Measurements from ENCODE around the gene GANAB.
"Not testable (repeated sequence)": the region's sequence is repeated elsewhere in the genome, so short reads cannot be mapped to it uniquely, and the experiment has no call there.

GANAB gene

GRCh38 chr11:62667460-62667859, 21.0 kb upstream of the GANAB start:
- in situ Hi-C loops (cut with MboI; ENCODE audit: low sequenced_read_pairs), result no loop called here

- in situ Hi-C loops (cut with MboI; ENCODE audit: low sequenced_read_pairs), result no loop called here
These were observed 20.0 kb upstream of the GANAB start for GRCh38 chr11:62666259-62666926.

- in situ Hi-C loops (cut with MboI; ENCODE audit: low sequenced_read_pairs), result no loop called here
These were observed 19.3 kb upstream of the GANAB start for GRCh38 chr11:62665599-62666258.

- in situ Hi-C loops (cut with MboI; ENCODE audit: low sequenced_read_pairs), result no loop called here
These were observed 18.7 kb upstream of the GANAB start, which contains the start of the genes C11orf98 and CSKMT for GRCh38 chr11:62665075-62665598. TSS of gene C11orf98 (minus strand) at chr11:62665210. CDS start at chr11:62665169, 41 bp downstream. TSS of gene CSKMT (plus strand) at chr11:62665312. CDS start at chr11:62665880, 568 bp downstream.

GRCh38 chr11:62664405-62665074, 18.1 kb upstream of the GANAB start:
- in situ Hi-C loops (cut with MboI; ENCODE audit: low sequenced_read_pairs), result no loop called here

- in situ Hi-C loops (cut with MboI; ENCODE audit: low sequenced_read_pairs), result no loop called here
These were observed 10.5 kb upstream of the GANAB start for GRCh38 chr11:62656796-62657429.

- in situ Hi-C loops (cut with MboI; ENCODE audit: low sequenced_read_pairs), result no loop called here
These were observed 7.9 kb upstream of the GANAB start for GRCh38 chr11:62654297-62654696.

- in situ Hi-C loops (cut with MboI; ENCODE audit: low sequenced_read_pairs), result no loop called here
These were observed 6.0 kb upstream of the GANAB start for GRCh38 chr11:62652161-62653006.

- in situ Hi-C loops (cut with MboI; ENCODE audit: low sequenced_read_pairs), result not testable (repeated sequence)
These were observed 3.9 kb upstream of the GANAB start for GRCh38 chr11:62650283-62650682.

GRCh38 chr11:62649486-62649885, 3.1 kb upstream of the GANAB start:
- in situ Hi-C loops (cut with MboI; ENCODE audit: low sequenced_read_pairs), result no loop called here

GRCh38 chr11:62648967-62649364, 2.6 kb upstream of the GANAB start:
- in situ Hi-C loops (cut with MboI; ENCODE audit: low sequenced_read_pairs), result no loop called here

GRCh38 chr11:62648185-62648966, 2.0 kb upstream of the GANAB start:
- in situ Hi-C loops (cut with MboI; ENCODE audit: low sequenced_read_pairs), result no loop called here

- in situ Hi-C loops (cut with MboI; ENCODE audit: low sequenced_read_pairs), result no loop called here
These were observed 1.2 kb upstream of the GANAB start for GRCh38 chr11:62647609-62648005.

GRCh38 chr11:62646825-62647608, 604 bp upstream of the GANAB start:
- in situ Hi-C loops (cut with MboI; ENCODE audit: low sequenced_read_pairs), result no loop called here

GRCh38 chr11:62645671-62645945, 805 bp downstream of the GANAB start:
- in situ Hi-C loops (cut with MboI; ENCODE audit: low sequenced_read_pairs), result no loop called here

- in situ Hi-C loops (cut with MboI; ENCODE audit: low sequenced_read_pairs), result no loop called here
These were observed 2.2 kb downstream of the GANAB start for GRCh38 chr11:62644220-62644619.

GRCh38 chr11:62632492-62632891, 13.9 kb downstream of the GANAB start:
- in situ Hi-C loops (cut with MboI; ENCODE audit: low sequenced_read_pairs), result no loop called here

GRCh38 chr11:62627713-62628112, 18.7 kb downstream of the GANAB start:
- in situ Hi-C loops (cut with MboI; ENCODE audit: low sequenced_read_pairs), result no loop called here

- in situ Hi-C loops (cut with MboI; ENCODE audit: low sequenced_read_pairs), result no loop called here
These were observed 23.8 kb downstream of the GANAB start for GRCh38 chr11:62622476-62623089.
